Activated CD4-positive, alpha-beta T cell treated with anti-CD3 and anti-CD28 coated beads, Interleukin-2, Interleukin-4, amounts not matched to agents 100 ng/mL and 50 ng/mL, durations not matched to agents 16 hours and 8 hours (primary cell): ENCODE measurements around the gene TTC39B.

Source experiments
- DNase-seq: peaks from one replicate; pipeline ENCODE4 v3.0.0-alpha.2; 2020; ENCODE audit warnings: low spot score

The TTC39B gene

DNA sequence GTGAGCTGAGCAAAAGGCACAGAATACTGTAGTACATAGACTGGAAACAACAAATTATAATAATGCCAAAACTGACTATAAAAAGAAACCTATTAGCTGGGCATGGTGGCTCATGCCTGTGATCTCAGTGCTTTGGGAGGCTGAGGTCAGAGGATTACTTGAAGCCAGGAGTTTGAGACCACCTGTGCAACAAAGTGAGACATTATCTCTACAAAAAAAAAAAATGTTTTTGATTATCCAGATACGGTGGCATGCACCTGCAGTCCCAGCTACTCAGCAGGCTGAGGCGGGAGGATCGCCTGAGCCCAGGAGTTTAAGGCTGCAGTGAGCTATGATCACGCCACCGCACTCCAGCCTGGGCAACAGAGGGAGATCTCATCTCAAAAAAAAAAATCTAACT is 175.9 kb downstream of the TTC39B start:
- DNase-seq: no peak

DNA sequence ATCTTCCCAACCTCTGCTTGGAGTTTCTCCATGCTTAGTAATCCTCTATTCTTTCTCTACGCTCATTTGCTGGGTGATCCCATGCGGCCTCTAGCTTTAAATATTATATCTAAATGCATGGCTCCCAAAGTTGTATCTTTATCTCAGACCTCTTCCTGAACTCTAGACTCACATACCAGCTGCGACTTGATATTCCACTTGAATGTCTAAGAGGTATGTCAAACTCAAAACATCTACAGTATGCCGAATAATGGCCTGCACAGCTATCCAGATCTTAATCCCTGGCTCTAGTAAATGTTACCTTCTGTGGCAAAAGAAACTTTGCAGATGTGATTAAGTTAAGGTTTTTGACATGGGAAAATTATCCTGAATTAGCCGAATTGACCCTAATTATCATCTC is 179.2 kb downstream of the TTC39B start:
- no peak for DNase-seq

GRCh38 chr9:15121630-15122029 is 185.4 kb downstream of the TTC39B start:
- no peak for DNase-seq

GRCh38 chr9:15116130-15116580 is 190.9 kb downstream of the TTC39B start:
- no peak for DNase-seq

- no peak for DNase-seq
Observed at GRCh38 chr9:15115702-15116101, 191.3 kb downstream of the TTC39B start.

GRCh38 chr9:15115041-15115440 is 192.0 kb downstream of the TTC39B start:
- no peak for DNase-seq
